Measurements from ENCODE around the gene FYTTD1.

Gene FYTTD1

DNA sequence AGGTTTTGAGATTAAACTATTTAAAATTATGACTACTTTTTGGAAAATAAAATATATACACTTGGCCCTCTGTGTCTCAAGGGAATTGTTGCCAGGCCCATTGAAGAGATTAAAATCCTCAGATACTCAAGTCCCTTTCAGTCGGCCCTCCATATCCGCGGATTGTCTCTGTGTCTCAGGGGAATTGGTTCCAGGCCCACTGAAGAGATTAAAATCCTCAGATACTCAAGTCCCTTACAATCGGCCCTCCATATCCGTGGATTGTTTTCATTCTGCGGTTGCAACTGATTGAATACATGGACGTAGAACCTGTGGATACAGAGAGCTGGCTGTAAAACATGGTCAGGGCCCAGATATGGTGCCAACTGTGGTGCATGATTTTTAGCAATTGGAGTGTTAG lies 25.6 kb downstream of the FYTTD1 start:
- H3K4me3 ChIP-seq (replicated peaks; ENCODE audit: insufficient read depth, low read length) = no peak overlapping the region
- TF ChIP-seq, protein P1, sequence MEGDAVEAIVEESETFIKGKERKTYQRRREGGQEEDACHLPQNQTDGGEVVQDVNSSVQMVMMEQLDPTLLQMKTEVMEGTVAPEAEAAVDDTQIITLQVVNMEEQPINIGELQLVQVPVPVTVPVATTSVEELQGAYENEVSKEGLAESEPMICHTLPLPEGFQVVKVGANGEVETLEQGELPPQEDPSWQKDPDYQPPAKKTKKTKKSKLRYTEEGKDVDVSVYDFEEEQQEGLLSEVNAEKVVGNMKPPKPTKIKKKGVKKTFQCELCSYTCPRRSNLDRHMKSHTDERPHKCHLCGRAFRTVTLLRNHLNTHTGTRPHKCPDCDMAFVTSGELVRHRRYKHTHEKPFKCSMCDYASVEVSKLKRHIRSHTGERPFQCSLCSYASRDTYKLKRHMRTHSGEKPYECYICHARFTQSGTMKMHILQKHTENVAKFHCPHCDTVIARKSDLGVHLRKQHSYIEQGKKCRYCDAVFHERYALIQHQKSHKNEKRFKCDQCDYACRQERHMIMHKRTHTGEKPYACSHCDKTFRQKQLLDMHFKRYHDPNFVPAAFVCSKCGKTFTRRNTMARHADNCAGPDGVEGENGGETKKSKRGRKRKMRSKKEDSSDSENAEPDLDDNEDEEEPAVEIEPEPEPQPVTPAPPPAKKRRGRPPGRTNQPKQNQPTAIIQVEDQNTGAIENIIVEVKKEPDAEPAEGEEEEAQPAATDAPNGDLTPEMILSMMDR (IDR thresholded peaks at IDR 0.05; ENCODE audit: insufficient read depth, low read length) = no peak
- no peak for TF ChIP-seq GABPA (IDR thresholded peaks at IDR 0.05; ENCODE audit: low read depth)
- TF ChIP-seq, protein P2, sequence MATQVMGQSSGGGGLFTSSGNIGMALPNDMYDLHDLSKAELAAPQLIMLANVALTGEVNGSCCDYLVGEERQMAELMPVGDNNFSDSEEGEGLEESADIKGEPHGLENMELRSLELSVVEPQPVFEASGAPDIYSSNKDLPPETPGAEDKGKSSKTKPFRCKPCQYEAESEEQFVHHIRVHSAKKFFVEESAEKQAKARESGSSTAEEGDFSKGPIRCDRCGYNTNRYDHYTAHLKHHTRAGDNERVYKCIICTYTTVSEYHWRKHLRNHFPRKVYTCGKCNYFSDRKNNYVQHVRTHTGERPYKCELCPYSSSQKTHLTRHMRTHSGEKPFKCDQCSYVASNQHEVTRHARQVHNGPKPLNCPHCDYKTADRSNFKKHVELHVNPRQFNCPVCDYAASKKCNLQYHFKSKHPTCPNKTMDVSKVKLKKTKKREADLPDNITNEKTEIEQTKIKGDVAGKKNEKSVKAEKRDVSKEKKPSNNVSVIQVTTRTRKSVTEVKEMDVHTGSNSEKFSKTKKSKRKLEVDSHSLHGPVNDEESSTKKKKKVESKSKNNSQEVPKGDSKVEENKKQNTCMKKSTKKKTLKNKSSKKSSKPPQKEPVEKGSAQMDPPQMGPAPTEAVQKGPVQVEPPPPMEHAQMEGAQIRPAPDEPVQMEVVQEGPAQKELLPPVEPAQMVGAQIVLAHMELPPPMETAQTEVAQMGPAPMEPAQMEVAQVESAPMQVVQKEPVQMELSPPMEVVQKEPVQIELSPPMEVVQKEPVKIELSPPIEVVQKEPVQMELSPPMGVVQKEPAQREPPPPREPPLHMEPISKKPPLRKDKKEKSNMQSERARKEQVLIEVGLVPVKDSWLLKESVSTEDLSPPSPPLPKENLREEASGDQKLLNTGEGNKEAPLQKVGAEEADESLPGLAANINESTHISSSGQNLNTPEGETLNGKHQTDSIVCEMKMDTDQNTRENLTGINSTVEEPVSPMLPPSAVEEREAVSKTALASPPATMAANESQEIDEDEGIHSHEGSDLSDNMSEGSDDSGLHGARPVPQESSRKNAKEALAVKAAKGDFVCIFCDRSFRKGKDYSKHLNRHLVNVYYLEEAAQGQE (IDR thresholded peaks at IDR 0.05; ENCODE audit: insufficient replicate concordance, low read depth) = no peak
- TF ChIP-seq POLR2AphosphoS5 (IDR thresholded peaks at IDR 0.05; ENCODE audit: low read depth) = no peak
- no peak for TF ChIP-seq SPI1 (IDR thresholded peaks at IDR 0.05; ENCODE audit: borderline replicate concordance, low read depth)
- no peaks in the 10 kb centered on the region for H3K27me3 ChIP-seq (ENCODE audit: insufficient read depth, poor library complexity, severe bottlenecking)
- DNase-seq (ENCODE audit: low read depth in 1 of 2, low spot score in 1 of 2) = no peak
- no peak overlapping the region for H3K27ac ChIP-seq (replicated peaks)

DNA sequence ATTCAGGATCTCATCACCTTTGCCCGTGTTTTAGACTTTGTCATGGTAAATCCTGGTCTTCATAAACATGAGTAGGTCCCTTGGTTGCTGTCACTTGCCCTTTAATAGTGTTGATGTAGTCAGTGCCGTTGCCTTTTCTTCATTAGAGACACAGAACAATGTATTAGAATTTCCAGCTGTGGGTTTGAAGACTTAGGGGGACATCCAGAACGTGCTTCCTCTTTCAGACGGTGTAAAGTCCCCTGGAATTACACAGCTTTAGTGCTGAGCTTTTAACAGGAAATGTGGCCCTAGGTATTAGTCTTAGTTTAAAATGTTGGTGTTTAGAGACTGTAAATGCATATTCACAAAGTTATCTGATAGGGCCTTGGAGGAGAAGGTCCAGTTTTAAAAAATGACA lies 32.5 kb downstream of the FYTTD1 start:
- DNase-seq (ENCODE audit: low read depth in 1 of 2, low spot score in 1 of 2) = no peak

DNA sequence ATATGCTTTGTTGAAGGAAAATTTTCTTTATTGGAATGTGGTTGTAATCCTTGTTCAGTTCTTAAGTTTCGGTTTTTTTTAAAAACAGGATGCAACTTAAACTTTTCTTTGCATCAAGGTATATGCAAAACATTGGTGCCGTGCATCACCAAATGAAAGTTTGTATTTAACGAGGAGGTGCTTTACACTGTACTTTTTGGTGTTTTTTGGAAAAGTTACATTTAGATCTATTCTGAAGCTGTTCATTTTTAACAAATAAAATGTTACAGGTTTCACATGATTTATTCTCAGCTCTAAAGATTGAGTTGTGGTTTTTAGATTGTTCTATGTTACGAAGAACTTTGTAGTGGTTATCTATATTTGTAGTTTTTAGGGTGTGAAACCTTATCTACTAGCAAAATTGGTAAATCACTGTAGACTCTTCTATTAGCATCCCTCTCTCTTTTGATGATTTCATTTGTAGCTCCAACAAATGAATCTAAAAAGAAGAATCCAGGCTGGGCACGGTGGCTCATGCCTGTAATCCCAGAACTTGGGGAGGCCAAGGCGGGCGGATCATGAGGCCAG lies 34.4 kb downstream of the FYTTD1 start:
- TF ChIP-seq, protein P2 (IDR thresholded peaks at IDR 0.05; ENCODE audit: insufficient replicate concordance, low read depth) = no peak
- no peak for TF ChIP-seq SPI1 (IDR thresholded peaks at IDR 0.05; ENCODE audit: borderline replicate concordance, low read depth)
- TF ChIP-seq POLR2AphosphoS5 (IDR thresholded peaks at IDR 0.05; ENCODE audit: low read depth) = no peak
- H3K27ac ChIP-seq (replicated peaks) = no peak overlapping the region

More for the DNA sequence above, 32.5 kb downstream of the FYTTD1 start:
- Histone ChIP-seq H3K4me3 (replicated peaks; ENCODE audit: insufficient read depth, low read length) (no peak overlapping the region), H3K27me3 (ENCODE audit: insufficient read depth, poor library complexity, severe bottlenecking) (no peaks in the 10 kb centered on the region), H3K27ac (replicated peaks) (no peak overlapping the region)
- TF ChIP-seq SPI1 (IDR thresholded peaks at IDR 0.05; ENCODE audit: borderline replicate concordance, low read depth) (no peak), GABPA (IDR thresholded peaks at IDR 0.05; ENCODE audit: low read depth) (no peak), POLR2AphosphoS5 (IDR thresholded peaks at IDR 0.05; ENCODE audit: low read depth) (no peak)
- TF ChIP-seq, protein P2 (IDR thresholded peaks at IDR 0.05; ENCODE audit: insufficient replicate concordance, low read depth) = no peak
- TF ChIP-seq, protein P1 (IDR thresholded peaks at IDR 0.05; ENCODE audit: insufficient read depth, low read length) = no peak

More for the DNA sequence above, 34.4 kb downstream of the FYTTD1 start:
- no peak for DNase-seq (ENCODE audit: low read depth in 1 of 2, low spot score in 1 of 2)
- no peaks in the 10 kb centered on the region for H3K27me3 ChIP-seq (ENCODE audit: insufficient read depth, poor library complexity, severe bottlenecking)
- H3K4me3 ChIP-seq (replicated peaks; ENCODE audit: insufficient read depth, low read length) = no peak overlapping the region
